ENCODE results near the gene PCDHA9. TPM values are rescaled to one million over a fixed set of nuclear protein-coding genes. Genes with fewer than 3 reads are reported as not detected.
"Not testable (repeated sequence)": the region's sequence is repeated elsewhere in the genome, so short reads cannot be mapped to it uniquely, and the experiment has no call there.

The PCDHA9 gene
- total RNA-seq, 1 experiment from 2014 or later = 0.22 TPM

GRCh38 chr5:140840978-140841962 is 6.9 kb upstream of the PCDHA9 start, which contains the start of gene PCDHA8:
Gene PCDHA8 (plus strand): TSS chr5:140841187. CDS start chr5:140841322, 135 bp downstream.
- H3K27ac ChIP-seq (ENCODE audit: low read length) = no peak within 1 kb of the TSS

DNA sequence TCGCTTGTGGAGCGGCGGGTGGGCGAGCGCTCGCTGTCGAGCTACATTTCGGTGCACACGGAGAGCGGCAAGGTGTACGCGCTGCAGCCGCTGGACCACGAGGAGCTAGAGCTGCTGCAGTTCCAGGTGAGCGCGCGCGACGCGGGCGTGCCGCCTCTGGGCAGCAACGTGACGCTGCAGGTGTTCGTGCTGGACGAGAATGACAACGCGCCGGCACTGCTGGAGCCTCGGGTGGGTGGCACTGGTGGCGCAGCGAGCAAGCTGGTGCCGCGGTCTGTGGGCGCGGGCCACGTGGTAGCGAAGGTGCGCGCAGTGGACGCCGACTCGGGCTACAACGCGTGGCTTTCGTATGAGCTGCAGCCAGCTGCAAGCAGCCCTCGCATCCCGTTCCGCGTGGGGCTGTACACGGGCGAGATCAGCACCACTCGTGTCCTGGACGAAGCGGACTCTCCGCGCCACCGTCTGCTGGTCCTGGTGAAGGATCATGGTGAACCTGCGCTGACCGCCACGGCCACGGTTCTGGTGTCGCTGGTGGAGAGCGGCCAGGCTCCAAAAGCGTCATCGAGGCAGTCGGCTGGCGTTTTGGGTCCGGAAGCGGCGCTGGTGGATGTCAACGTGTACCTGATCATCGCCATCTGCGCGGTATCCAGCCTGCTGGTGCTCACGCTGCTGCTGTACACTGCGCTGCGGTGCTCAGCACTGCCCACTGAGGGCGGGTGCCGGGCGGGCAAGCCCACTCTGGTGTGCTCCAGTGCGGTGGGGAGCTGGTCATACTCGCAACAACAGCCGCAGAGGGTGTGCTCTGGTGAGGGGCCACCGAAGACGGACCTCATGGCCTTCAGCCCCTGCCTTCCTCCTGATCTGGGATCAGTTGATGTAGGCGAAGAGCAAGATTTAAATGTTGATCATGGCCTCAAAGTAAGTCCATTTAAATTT is 5.1 kb upstream of the PCDHA9 start:
- Histone ChIP-seq H3K9me3 (ENCODE audit: low read length) (no peaks in the 10 kb centered on the region), H3K4me2 (ENCODE audit: low read length) (no peak overlapping the region), H3K4me1 (ENCODE audit: insufficient read depth, low read length) (no peaks in the 10 kb centered on the region), H3K9ac (ENCODE audit: low read length) (no peak overlapping the region), H4K20me1 (ENCODE audit: low read length) (no peaks in the 10 kb centered on the region), H2AFZ (ENCODE audit: low read length) (no peak overlapping the region), H3K79me2 (ENCODE audit: low read length) (no peaks in the 10 kb centered on the region), H3F3A (ENCODE audit: low read length, unreplicated experiment) (no peaks in the 10 kb centered on the region), H3K9me2 (replicated peaks; ENCODE audit: low read length) (no peaks in the 10 kb centered on the region), H3K36me3 (ENCODE audit: low read depth, low read length) (no peaks in the 10 kb centered on the region), H3K27ac (ENCODE audit: low read length) (no peak overlapping the region), H3K4me3 (ENCODE audit: low read length) (no peak overlapping the region), H3K27me3 (ENCODE audit: low read length) (no peaks in the 10 kb centered on the region)
- ATAC-seq (no peak), DNase-seq (no peak)
- TF ChIP-seq EZH2phosphoT487 (IDR thresholded peaks at IDR 0.05; ENCODE audit: borderline replicate concordance, low read length) = no peak
- no peak for TF ChIP-seq EZH2 (IDR thresholded peaks at IDR 0.05; ENCODE audit: low read length, unreplicated experiment)
- no peak for TF ChIP-seq CTCF (conservative IDR thresholded peaks at IDR 0.05; ENCODE audit: low read depth, low read length)
- POLR2A ChIA-PET (ENCODE audit: unreplicated experiment) = no interaction called here
- CTCF ChIA-PET = no interaction called here
- no TSS peak for BruUV-seq (replicated peaks)
- intact Hi-C loops (cut with micrococcal nuclease) = loop anchor here (10.0 kb wide), 1 partner anchor 722 kb away; no protein-coding TSS in a partner anchor

More at GRCh38 chr5:140840978-140841962, 6.9 kb upstream of the PCDHA9 start, which contains the start of gene PCDHA8:
- Histone ChIP-seq H3K36me3 (ENCODE audit: low read depth, low read length) (no peaks in the 10 kb centered on the region), H3K9ac (ENCODE audit: low read length) (peak within 1 kb of the TSS; percentile 44; the same call in 1 of the 2 replicates), H3F3A (ENCODE audit: low read length, unreplicated experiment) (no peaks in the 10 kb centered on the region), H3K4me1 (ENCODE audit: insufficient read depth, low read length) (no peaks in the 10 kb centered on the region), H3K79me2 (ENCODE audit: low read length) (no peaks in the 10 kb centered on the region), H3K9me2 (replicated peaks; ENCODE audit: low read length) (no peaks in the 10 kb centered on the region), H3K4me2 (ENCODE audit: low read length) (peak within 1 kb of the TSS; percentile 91), H4K20me1 (ENCODE audit: low read length) (no peaks in the 10 kb centered on the region), H3K27me3 (ENCODE audit: low read length) (no peaks in the 10 kb centered on the region), H3K4me3 (ENCODE audit: low read length) (peak within 1 kb of the TSS; percentile 74), H3K9me3 (ENCODE audit: low read length) (no peaks in the 10 kb centered on the region), H2AFZ (ENCODE audit: low read length) (peak within 1 kb of the TSS; percentile 93)
- peak; percentile 92 for ATAC-seq
- TF ChIP-seq EZH2 (IDR thresholded peaks at IDR 0.05; ENCODE audit: low read length, unreplicated experiment) = no peak
- peak; percentile 69 for TF ChIP-seq CTCF (conservative IDR thresholded peaks at IDR 0.05; ENCODE audit: low read depth, low read length)
- TF ChIP-seq EZH2phosphoT487 (IDR thresholded peaks at IDR 0.05; ENCODE audit: borderline replicate concordance, low read length) = no peak
- ChIA-PET POLR2A (ENCODE audit: unreplicated experiment) (interaction anchor here (0.6 to 0.7 kb wide), 2 partner anchors 157 to 556 kb away, joined by 3 to 7 read pairs; no protein-coding TSS in a partner anchor), CTCF (interaction anchor here (0.5 to 1.5 kb wide), 13 partner anchors 20 to 1798 kb away, joined by 3 to 34 read pairs (median 4); partner anchors contain the start of genes PCDHA5 and PCDHB1)
- no TSS peak for BruUV-seq (replicated peaks)
- DNase-seq = peak; percentile 73
- intact Hi-C loops (cut with micrococcal nuclease) = loop anchor here (1.0 to 10.0 kb wide), 5 partner anchors 34 to 724 kb away; partner anchors contain the start of genes PCDHA12, PCDHA13 and PCDHA4

DNA sequence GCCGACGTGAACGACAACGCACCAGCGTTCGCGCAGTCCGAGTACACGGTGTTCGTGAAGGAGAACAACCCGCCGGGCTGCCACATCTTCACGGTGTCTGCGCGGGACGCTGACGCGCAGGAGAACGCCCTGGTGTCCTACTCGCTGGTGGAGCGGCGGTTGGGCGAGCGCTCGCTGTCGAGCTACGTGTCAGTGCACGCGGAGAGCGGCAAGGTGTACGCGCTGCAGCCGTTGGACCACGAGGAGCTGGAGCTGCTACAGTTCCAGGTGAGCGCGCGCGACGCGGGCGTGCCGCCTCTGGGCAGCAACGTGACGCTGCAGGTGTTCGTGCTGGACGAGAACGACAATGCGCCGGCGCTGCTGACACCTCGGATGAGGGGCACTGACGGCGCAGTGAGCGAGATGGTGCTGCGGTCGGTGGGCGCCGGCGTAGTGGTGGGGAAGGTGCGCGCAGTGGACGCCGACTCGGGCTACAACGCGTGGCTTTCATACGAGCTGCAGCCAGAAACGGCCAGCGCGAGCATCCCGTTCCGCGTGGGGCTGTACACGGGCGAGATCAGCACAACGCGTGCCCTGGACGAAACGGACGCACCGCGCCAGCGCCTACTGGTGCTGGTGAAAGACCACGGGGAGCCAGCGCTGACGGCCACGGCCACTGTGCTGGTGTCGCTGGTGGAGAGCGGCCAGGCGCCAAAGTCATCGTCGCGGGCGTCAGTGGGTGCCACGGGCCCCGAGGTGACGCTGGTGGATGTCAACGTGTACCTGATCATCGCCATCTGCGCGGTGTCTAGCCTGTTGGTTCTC is 1.9 kb downstream of the PCDHA9 start:
- H3K36me3 ChIP-seq (ENCODE audit: low read depth, low read length); H3K79me2 ChIP-seq (ENCODE audit: low read length); DNase-seq; ATAC-seq; H3K9me2 ChIP-seq (replicated peaks; ENCODE audit: low read length); CTCF ChIA-PET; BruUV-seq (replicated peaks); H4K20me1 ChIP-seq (ENCODE audit: low read length); H3K4me3 ChIP-seq (ENCODE audit: low read length); H2AFZ ChIP-seq (ENCODE audit: low read length); H3K9me3 ChIP-seq (ENCODE audit: low read length); H3K27me3 ChIP-seq (ENCODE audit: low read length); H3K4me2 ChIP-seq (ENCODE audit: low read length); H3K27ac ChIP-seq (ENCODE audit: low read length); H3F3A ChIP-seq (ENCODE audit: low read length, unreplicated experiment); POLR2A ChIA-PET (ENCODE audit: unreplicated experiment); H3K9ac ChIP-seq (ENCODE audit: low read length); H3K4me1 ChIP-seq (ENCODE audit: insufficient read depth, low read length): not testable (repeated sequence)
- intact Hi-C loops (cut with micrococcal nuclease) = loop anchor here (10.0 kb wide), 1 partner anchor 715 kb away; no protein-coding TSS in a partner anchor
